DMS 273 (cell line): ENCODE measurements around the gene NPR3.

Experiments
- DNase-seq: peaks from one replicate; lab custom pipeline; 2025; ENCODE audit not compliant: unreplicated experiment; lab: John Stamatoyannopoulos, UW

NPR3 gene

GRCh38 chr5:32711681-32712480 is 760 bp downstream of the NPR3 start:
- peak; percentile 42 for DNase-seq

GRCh38 chr5:32712481-32713360 is 1.6 kb downstream of the NPR3 start:
- peak; percentile 27 for DNase-seq

DNA sequence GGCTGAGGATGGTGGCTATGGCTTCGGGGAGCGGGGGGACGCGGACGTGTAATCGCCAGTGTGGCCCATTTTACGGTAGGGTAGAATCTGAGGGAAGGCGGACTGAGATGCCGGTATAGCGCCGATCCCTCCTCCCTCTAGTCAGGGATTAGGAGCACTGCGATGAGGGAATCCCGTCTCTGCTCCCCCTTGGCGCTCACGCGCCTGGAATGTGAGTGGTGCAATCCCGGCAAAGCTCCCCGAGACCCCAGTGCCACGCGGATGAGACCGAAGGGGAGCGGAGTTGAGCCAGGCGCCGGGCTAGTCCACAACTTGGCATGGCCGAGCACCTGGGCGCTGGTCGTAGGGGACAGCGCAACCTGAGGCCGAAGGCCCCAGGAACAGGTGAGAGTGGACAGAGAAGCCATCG is 2.2 kb downstream of the NPR3 start:
- no peak for DNase-seq

- peak; percentile 12 for DNase-seq
These were observed 2.8 kb downstream of the NPR3 start for GRCh38 chr5:32713770-32714381.

GRCh38 chr5:32714836-32715235 is 3.7 kb downstream of the NPR3 start:
- DNase-seq: no peak

- DNase-seq: no peak
These were observed 9.2 kb downstream of the NPR3 start for GRCh38 chr5:32720300-32720699.

DNA sequence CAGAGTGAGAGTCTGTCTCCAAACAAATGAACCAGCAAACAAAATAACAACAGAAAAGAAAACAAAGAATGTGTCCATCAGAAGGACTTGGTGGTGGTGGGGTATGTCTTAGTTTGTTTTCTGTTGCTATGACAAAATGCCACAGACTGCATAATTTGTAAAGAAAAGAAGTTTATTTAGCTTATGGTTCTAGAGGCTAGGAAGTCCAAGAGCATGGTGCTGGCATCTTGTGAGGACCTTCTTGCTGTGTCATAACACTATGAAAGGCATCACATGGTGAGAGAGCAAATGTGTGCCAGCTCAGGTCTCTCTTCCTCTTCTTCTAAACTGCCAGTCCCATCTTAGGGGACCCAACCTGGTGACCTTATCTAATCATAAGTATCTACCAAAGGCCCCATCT is 10.5 kb downstream of the NPR3 start:
- DNase-seq: no peak

DNA sequence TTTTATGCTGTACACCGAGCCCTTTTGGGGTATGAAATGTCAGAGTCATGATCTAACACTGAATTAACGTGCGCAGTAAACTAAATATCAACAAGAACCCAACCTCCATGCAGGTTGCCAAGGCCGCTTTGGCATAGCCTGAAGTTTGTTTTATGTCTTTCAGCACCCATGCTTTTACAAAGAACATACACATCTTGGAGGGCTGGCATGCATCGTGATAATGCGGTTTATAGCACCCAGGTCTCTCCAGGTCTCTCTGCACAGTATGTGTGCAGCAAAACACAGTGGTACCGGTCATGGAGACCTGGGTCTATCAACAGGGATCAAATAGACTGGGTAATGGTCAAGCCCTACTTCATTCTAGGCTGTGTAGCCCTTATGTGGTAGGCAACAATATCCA is 11.8 kb downstream of the NPR3 start:
- DNase-seq: no peak

DNA sequence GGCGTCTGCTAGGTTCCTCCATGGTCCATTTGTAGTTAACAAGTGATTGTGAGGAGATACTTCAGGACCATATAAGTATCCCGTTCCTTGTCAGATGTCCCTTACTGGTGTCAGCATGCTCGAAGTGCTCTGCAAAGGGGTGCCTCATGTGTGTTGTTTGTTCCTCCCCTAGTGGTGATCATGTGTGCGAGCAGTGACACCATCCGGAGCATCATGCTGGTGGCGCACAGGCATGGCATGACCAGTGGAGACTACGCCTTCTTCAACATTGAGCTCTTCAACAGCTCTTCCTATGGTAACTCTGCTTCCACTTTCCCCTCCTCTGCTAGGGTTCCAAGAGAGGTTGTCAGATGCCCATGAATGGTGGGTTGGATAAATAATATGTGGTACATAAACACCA is 13.4 kb downstream of the NPR3 start:
- DNase-seq: no peak

DNA sequence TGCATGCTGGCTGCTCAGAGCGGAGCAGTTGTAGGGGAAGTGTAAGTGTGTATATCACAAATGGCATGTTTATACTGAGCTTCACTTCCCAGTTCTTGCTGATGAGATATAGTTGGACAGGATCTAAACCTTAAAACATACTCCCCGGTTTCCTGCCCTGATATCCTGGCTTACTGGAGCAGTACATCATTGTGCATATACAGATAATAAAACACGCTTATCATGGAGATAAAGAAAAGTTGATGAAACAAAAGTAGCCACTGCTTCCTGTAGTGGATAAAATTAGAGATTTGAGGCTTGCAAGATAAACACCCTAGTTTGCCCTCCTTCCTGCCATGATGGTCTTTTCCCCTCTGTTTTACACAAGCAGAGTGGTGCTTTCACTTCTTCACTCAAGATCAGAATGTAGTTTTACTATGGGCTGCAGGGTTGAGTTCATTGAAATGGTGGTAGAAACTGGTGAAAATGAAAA is 15.0 kb downstream of the NPR3 start:
- DNase-seq: no peak

DNA sequence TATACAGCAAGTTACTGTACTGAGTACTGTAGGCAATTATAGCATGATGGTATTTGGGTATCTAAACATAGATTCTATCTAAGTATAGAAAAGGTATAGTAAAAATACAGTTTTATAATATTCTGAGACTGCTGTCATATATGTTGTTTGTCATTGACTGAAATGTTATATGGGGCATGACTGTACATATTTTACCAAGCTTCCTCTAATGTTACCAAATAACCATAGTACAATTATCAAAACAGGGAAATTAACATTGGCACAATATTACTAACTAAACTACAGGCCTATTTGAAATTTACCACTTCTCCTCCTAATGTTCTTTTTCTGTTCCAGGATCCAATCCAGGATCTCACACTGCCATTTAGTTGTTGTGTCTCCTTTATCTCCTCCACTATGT is 18.5 kb downstream of the NPR3 start:
- no peak for DNase-seq

DNA sequence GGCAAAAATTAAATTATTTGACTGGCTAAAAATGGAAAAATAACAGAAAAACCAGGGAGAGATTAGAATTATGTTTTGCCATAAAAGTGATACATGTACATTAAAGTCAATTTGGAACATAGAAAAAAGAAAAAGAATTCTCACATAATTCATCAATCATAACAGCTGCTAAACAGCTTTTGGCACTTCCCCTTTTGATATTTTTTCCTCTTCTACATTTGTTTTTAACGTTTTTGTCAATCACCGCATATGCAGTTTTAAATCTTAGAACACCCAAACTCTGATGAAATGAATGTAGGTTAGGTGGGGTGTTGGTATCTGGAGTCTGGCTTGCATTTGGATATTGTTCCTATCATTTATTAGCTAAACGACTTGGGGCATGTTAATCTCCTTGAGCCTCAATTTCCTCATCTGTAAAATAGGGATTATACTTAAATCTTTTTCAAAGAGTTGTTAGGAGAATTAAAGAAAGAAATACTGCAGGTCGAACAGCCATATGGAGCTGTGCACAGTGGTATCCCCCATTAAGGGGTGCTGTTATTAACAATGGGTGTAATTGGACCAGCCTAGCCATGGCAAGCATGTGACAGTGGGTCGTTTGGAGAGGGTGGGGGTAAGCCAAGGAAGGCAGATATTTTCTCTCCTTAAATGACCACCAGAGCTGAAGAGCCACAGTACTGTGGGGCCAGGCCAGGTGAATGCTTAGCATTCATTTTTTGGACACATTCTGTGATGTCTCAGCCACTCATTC is 22.6 kb downstream of the NPR3 start:
- no peak for DNase-seq

DNA sequence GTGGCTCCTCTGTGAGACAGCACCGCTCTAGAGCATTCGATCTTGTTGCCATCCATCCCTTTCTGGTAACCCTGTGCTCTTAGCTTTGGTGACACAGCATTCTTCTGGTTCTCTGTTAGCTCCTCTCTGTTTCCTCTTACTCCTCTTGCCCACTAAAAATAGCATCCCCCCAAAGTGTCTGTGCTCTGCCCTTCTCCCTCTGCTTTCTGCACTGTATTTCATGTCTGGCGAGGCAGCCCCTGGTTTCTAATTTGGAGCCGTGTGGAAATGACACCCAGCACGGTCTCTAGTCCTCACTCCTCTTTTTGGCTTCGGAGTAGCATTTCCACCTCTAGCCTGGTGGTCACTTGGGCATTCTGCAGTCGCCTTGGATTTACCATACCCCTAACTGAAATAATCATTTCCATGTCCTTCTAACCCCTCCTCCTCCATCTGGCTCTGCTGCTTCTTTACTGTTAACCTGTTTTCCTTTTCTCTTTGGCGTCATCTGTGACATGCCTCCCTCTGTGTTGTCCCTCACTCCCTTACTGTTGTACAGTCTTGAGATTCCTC is 23.8 kb downstream of the NPR3 start:
- no peak for DNase-seq

DNA sequence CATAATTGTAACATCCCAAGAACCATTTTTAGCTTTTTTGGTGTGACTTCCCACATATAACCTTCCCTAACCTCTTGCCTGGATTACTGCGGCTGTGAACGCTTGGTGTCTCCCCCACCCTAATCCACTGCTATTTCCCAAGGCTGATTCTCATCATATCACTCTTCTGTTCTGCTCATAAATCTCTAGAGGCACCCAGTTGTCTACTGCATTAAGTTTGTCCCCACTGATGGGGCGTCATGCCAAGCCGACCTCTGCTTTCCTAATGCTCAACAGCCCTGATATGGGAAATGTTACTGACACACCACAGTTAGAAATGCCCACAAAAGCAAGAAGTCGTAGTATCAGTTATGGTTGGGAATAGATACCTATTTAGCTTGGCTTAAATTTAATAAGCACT is 24.4 kb downstream of the NPR3 start:
- no peak for DNase-seq

DNA sequence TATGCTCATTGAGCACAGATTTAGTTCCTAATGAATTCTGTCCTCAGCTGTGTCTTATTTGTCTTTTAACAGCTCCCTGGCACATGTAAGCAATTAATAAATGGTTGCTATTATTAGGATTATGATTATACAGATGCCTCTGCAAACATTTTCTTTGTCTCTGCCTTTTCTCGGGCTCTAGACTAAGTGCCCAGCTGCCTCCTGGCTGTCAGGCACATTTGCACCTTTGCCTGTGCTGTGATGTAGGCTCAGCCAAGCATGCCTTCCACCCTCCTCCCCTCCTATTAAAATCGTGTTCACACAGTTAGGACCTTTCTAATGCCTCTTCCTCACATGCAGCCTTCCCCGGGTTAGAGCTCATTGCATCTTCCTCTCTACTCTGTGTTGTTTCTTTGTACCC is 25.7 kb downstream of the NPR3 start:
- no peak for DNase-seq

DNA sequence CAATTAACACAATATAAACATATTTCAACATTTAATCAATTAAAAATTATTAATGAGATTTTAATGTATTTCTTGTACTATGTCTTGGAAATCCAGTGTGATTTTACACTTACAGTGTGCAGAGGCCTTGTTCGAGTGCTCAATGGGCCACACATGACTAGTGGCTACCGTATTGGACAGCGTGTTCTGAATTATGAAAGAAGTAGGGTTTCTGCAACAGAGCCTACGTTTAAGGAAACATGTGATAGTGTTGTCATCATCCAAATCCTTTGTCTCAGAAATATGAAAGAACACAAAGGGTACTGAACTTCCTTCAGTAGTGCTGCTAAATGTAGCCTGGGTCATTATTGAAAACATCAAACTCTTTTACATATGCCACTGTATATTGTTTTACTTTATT is 29.5 kb downstream of the NPR3 start:
- DNase-seq: no peak

- no peak for DNase-seq
These were observed 34.2 kb downstream of the NPR3 start for GRCh38 chr5:32745317-32745716.

DNA sequence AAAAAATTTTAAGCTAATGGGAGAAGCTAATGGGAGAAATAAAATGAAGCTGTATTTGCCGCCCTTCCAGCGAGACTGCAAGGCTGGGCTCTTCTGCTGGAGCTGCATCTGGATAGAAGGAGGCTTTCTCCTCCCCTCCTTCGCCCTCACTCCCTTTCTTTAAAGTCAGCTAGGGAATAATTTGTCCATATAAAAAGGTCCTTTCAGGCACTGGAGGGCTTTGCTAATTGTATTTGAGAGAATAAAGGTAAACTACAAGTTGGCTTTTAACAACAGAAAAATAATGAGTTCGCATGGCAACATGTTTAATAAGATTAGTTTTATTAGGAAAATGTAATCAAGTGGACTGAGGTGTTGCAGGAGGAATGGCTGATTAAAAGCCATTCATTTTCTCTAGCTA is 41.3 kb downstream of the NPR3 start:
- DNase-seq: no peak

DNA sequence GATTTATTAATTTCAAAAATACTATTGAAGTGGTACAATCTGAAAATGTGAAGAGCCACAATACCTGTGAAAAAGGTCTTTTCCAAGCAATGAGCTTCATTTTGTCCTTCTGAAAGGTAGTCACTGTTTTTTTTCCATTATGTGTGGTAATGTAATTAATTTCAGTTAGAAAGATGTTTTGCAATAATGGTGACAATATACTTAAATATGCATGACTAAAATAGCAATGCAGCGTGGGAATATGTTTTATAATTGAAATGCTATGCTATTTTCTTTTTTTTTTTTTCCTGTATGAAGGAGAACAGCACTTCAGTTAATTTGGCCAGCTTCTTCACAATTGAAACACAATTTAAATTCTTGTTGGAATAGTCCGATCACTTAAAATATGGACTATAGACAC is 41.9 kb downstream of the NPR3 start:
- DNase-seq: no peak

DNA sequence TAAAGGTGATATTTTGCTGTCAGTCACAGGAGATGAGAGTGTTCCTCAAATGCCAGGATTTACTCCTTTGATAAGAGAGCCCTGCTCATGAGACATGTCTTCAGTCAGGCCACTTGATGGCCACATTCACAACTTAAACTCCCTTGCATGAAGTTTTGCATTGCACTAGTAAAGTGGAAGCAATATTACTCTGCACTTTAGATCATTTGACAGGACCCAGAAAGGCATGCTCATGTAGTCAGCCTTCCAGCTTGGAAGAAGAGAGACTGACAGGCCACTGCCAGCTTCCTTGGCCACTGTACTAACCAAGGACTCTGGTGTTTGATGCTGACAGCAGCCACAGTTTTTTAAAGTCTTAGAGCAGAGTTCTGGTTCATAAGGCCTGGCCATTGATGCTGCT is 42.6 kb downstream of the NPR3 start:
- DNase-seq: no peak

- DNase-seq: no peak
These were observed 43.2 kb downstream of the NPR3 start for GRCh38 chr5:32754284-32754683.
